ENCODE data around the gene RHOBTB3. TPM values are rescaled to one million over a fixed set of nuclear protein-coding genes. Genes with fewer than 3 reads are reported as not detected.

The RHOBTB3 gene
- total and polyA plus RNA-seq, 8 donors = 26.5 to 93.0 (median 64.1) TPM

- Histone ChIP-seq H3K4me3 (no peak overlapping the region), H3K27ac (no peak overlapping the region), H3K9me3 (no peaks in the 10 kb centered on the region), H3K27me3 (no peaks in the 10 kb centered on the region), H3K4me1 (peaks cover 5 to 41% of the 10 kb centered on the region in 2 donors), H3K36me3 (no peaks in the 10 kb centered on the region)
- no peak for DNase-seq
- no peak for TF ChIP-seq CTCF (IDR thresholded peaks at IDR 0.05)
- ATAC-seq = no peak
- intact Hi-C loops (cut with DNase I) = no loop called here
Measured at GRCh38 chr5:95777441-95777840, 46.3 kb downstream of the RHOBTB3 start.

- H3K4me1 ChIP-seq = peaks cover 1 to 32% of the 10 kb centered on the region in 2 donors
- intact Hi-C loops (cut with DNase I) = no loop called here
- DNase-seq (no peak), ATAC-seq (peak; percentile 10)
- peak overlapping the region in 1 of 2 donors; percentile 70 for H3K27ac ChIP-seq
- H3K9me3 ChIP-seq = no peaks in the 10 kb centered on the region
- no peaks in the 10 kb centered on the region for H3K27me3 ChIP-seq
- no peaks in the 10 kb centered on the region for H3K36me3 ChIP-seq
- no peak overlapping the region for H3K4me3 ChIP-seq
- no peak for TF ChIP-seq CTCF (IDR thresholded peaks at IDR 0.05)
Measured at GRCh38 chr5:95778713-95779436, 47.7 kb downstream of the RHOBTB3 start.

- no peaks in the 10 kb centered on the region for H3K27me3 ChIP-seq
- intact Hi-C loops (cut with DNase I) = loop anchor here (5.0 to 10.0 kb wide), 2 partner anchors 63 to 65 kb away; no protein-coding TSS in a partner anchor
- no peak overlapping the region for H3K4me3 ChIP-seq
- peaks cover 0 to 28% of the 10 kb centered on the region in 2 donors for H3K4me1 ChIP-seq
- no peak for DNase-seq
- peak; percentile 41 for ATAC-seq
- no peaks in the 10 kb centered on the region for H3K36me3 ChIP-seq
- no peak for TF ChIP-seq CTCF (IDR thresholded peaks at IDR 0.05)
- no peaks in the 10 kb centered on the region for H3K9me3 ChIP-seq
- H3K27ac ChIP-seq = peak overlapping the region; percentile 13 to 70
Measured at GRCh38 chr5:95779611-95780010, 48.5 kb downstream of the RHOBTB3 start.

- peak; percentile 42 for ATAC-seq
- intact Hi-C loops (cut with DNase I) = loop anchor here (5.0 to 10.0 kb wide), 2 partner anchors 62 to 64 kb away; no protein-coding TSS in a partner anchor
Measured at GRCh38 chr5:95780597-95780996, 49.5 kb downstream of the RHOBTB3 start.

More at GRCh38 chr5:95780597-95780996, 49.5 kb downstream of the RHOBTB3 start:
- Histone ChIP-seq H3K4me1 (peaks cover 0 to 28% of the 10 kb centered on the region in 2 donors), H3K27ac (peak overlapping the region; percentile 16 to 36), H3K9me3 (no peaks in the 10 kb centered on the region), H3K4me3 (no peak overlapping the region), H3K36me3 (no peaks in the 10 kb centered on the region), H3K27me3 (no peaks in the 10 kb centered on the region)
- no peak for DNase-seq
- no peak for TF ChIP-seq CTCF (IDR thresholded peaks at IDR 0.05)
